Adrenal gland (tissue), 12 donors: ENCODE data around the gene PPP2R5C. TPM values are rescaled to one million over a fixed set of nuclear protein-coding genes. Genes with fewer than 3 reads are reported as not detected.

Experiments
- DNase-seq, 7 donors: peaks; one replicate each; pipeline ENCODE4 v3.0.0-alpha.2; 2019 to 2020
- H3K27ac ChIP-seq, 5 donors: fragments of 200-600 bp; sonication (generic) in 4 of 5; 1 replicate in 3 of 5; 2 replicates in 2 of 5; pipeline versions ENCODE4 v1.5.1 to v1.8.0; 2016 to 2020; ENCODE audit warnings: mild to moderate bottlenecking in 1 of 5
- H3K27me3 ChIP-seq: fragments of 200-600 bp; 2 replicates; pipeline ENCODE4 v1.8.0; 2021
- H3K36me3 ChIP-seq, 2 donors: fragments of 200-600 bp; replicated peaks in 1 of 2; 1 replicate in 1 of 2; 2 replicates in 1 of 2; pipeline versions ENCODE4 v1.5.1 to v1.8.0; 2018 to 2022
- H3K4me1 ChIP-seq, 2 donors: fragments of 200-600 bp; replicated peaks in 1 of 2; 1 replicate in 1 of 2; 2 replicates in 1 of 2; pipeline versions ENCODE4 v1.5.1 to v1.8.0; 2018 to 2021
- H3K4me3 ChIP-seq, 4 donors: fragments of 200-600 bp; sonication (generic) in 3 of 4; one replicate each; pipeline ENCODE4 v1.5.1; 2016 to 2018
- H3K9me3 ChIP-seq, 3 donors: fragments of 200-600 bp; sonication (generic) in 1 of 3; replicated peaks in 1 of 3; 1 replicate in 2 of 3; 2 replicates in 1 of 3; pipeline versions ENCODE4 v1.5.1 to v1.8.0; 2016 to 2021
- CTCF ChIP-seq, 6 experiments: fragments of 450-650 bp in 4 of 6; fragments of 200-600 bp in 2 of 6; sonication (generic) in 1 of 6; IDR thresholded peaks; 1 replicate in 5 of 6; 2 replicates in 1 of 6; pipeline versions ENCODE4 v1.5.1 to v1.8.0; 2016 to 2021; ENCODE audit warnings: antibody characterized with exemption in 6 of 6, mild to moderate bottlenecking in 2 of 6, moderate library complexity in 1 of 6
- POLR2A ChIP-seq, 2 donors: fragments of 450-650 bp; IDR thresholded peaks; one replicate each; pipeline ENCODE4 v1.6.1; 2017; ENCODE audit warnings: antibody characterized with exemption in 2 of 2, mild to moderate bottlenecking in 2 of 2, moderate library complexity in 1 of 2
- WGBS, 4 donors: extraction: QIAGEN DNeasy Blood & Tissue Kit in 2 of 4; methylation state at CpG; one replicate each; pipeline versions ENCODE4 v1.1.5 to v1.1.7; 2013 to 2017; 5-methylcytosine and 5-hydroxymethylcytosine counted together
- intact Hi-C, 2 donors: fragments of 100-400 bp; cut with DNase I; formaldehyde crosslinking; loops; one replicate each; pipeline versions ENCODE4 v1.14.1 to v1.15.0; 2022 to 2023
- polyA plus RNA-seq, 3 donors: library from polyadenylated mRNA; stranded (reverse); fragments of 200-250 nt in 2 of 3; fragments of 350-450 nt in 1 of 3; fragmentation: Illumina TruSeq in 1 of 3; extraction: RNeasy Lipid Tissue Mini Kit (QIAGEN cat#74804) in 1 of 3; gene quantifications; one replicate each; pipeline ENCODE4 v1.2.3, GENCODE V29; 2013 to 2014
- total RNA-seq, 9 donors: library from RNA; depleted of rRNA in 4 of 9; stranded (reverse); fragments of >200 nt in 4 of 9; fragments of 120-200 nt in 1 of 9; fragmentation: NEBNext Ultra II Directional in 1 of 9; extraction: Animal tissue kit (Norgen Biotek cat#: 25700) in 1 of 9; gene quantifications; one replicate each; pipeline versions ENCODE4 v1.1.0 to v1.2.4, GENCODE V29; 2013 to 2023
- donor health status: healthy with polysubstance abuse.
- donor health status: Bipolar disorder and iron deficiency.
- donor health status: DM: yes; HTN: yes; CAD: no.
- donor health status: DM: no; HTN: no; CAD: no.
- donor health status: DM: no; HTN: no; CAD: no.
- donor health status: DM: yes; HTN: yes; CAD: no.

Gene PPP2R5C
- total and polyA plus RNA-seq, 12 donors: 66.5 to 216 (median 134) TPM

GRCh38 chr14:101784631-101785030, 23.1 kb downstream of the PPP2R5C start:
- Histone ChIP-seq H3K9me3 (no peaks in the 10 kb centered on the region), H3K27ac (no peak overlapping the region), H3K36me3 (no peaks in the 10 kb centered on the region), H3K4me1 (peaks cover 13 to 25% of the 10 kb centered on the region in 2 donors), H3K27me3 (no peaks in the 10 kb centered on the region), H3K4me3 (no peak overlapping the region)
- WGBS, 4 donors: 79 to 94% (median 88%) methylated on average over 2 to 6 of the region's 6 CpGs
- intact Hi-C loops: no loop called here
- peak in 1 of 7 donors; percentile 43 for DNase-seq
- no peak for TF ChIP-seq POLR2A (IDR thresholded peaks at IDR 0.05)
- TF ChIP-seq CTCF (IDR thresholded peaks at IDR 0.05): no peak

- no peak for DNase-seq
- peaks cover 5 to 34% of the 10 kb centered on the region in 2 donors for H3K4me1 ChIP-seq
- H3K36me3 ChIP-seq: no peaks in the 10 kb centered on the region
- H3K27ac ChIP-seq: no peak overlapping the region
- H3K9me3 ChIP-seq: no peaks in the 10 kb centered on the region
- 93 to 97% (median 96%) methylated on average over 11 to 13 of the region's 13 CpGs for WGBS, 4 donors
- no peaks in the 10 kb centered on the region for H3K27me3 ChIP-seq
- TF ChIP-seq CTCF (IDR thresholded peaks at IDR 0.05): no peak
- TF ChIP-seq POLR2A (IDR thresholded peaks at IDR 0.05): no peak
- H3K4me3 ChIP-seq: no peak overlapping the region
- intact Hi-C loops: no loop called here
Observed at GRCh38 chr14:101788016-101788635, 26.6 kb downstream of the PPP2R5C start.

- Histone ChIP-seq H3K9me3 (no peaks in the 10 kb centered on the region), H3K27ac (peak overlapping the region in 2 of 5 donors; percentile 6 to 11), H3K27me3 (no peaks in the 10 kb centered on the region), H3K4me1 (peaks cover 0 to 25% of the 10 kb centered on the region in 2 donors), H3K36me3 (no peaks in the 10 kb centered on the region), H3K4me3 (no peak overlapping the region)
- TF ChIP-seq POLR2A (IDR thresholded peaks at IDR 0.05) (no peak), CTCF (IDR thresholded peaks at IDR 0.05) (no peak)
- 56 to 64% (median 60%) methylated on average over 6 of the region's 6 CpGs for WGBS, 4 donors
- DNase-seq: peak in 1 of 7 donors; percentile 42
- intact Hi-C loops: no loop called here
Observed at GRCh38 chr14:101789222-101789621, 27.7 kb downstream of the PPP2R5C start.

GRCh38 chr14:101790232-101790631, 28.7 kb downstream of the PPP2R5C start:
- Histone ChIP-seq H3K9me3 (no peaks in the 10 kb centered on the region), H3K4me3 (no peak overlapping the region), H3K27me3 (no peaks in the 10 kb centered on the region), H3K36me3 (no peaks in the 10 kb centered on the region), H3K27ac (peak overlapping the region in 1 of 5 donors; percentile 21), H3K4me1 (peaks cover 0 to 25% of the 10 kb centered on the region in 2 donors)
- TF ChIP-seq CTCF (IDR thresholded peaks at IDR 0.05): no peak
- intact Hi-C loops: no loop called here
- 87 to 91% (median 88%) methylated on average over 7 of the region's 7 CpGs for WGBS, 4 donors
- DNase-seq: no peak
